DOHH2 (cell line): ENCODE measurements around the gene CFAP61.

Experiments used
- CTCF ChIP-seq: fragments of 200-600 bp; sonication (generic); IDR thresholded peaks from one replicate; pipeline ENCODE4 v1.5.1; 2014; ENCODE audit warnings: antibody characterized with exemption, mild to moderate bottlenecking, low read depth, low read length; ENCODE audit not compliant: poor library complexity, severe bottlenecking
- EZH2phosphoT487 ChIP-seq: fragments of 200-600 bp; sonication (generic); IDR thresholded peaks from 2 replicates; pipeline ENCODE4 v1.6.1; 2017; ENCODE audit warnings: borderline replicate concordance, mild to moderate bottlenecking, antibody characterized with exemption, low read length, moderate library complexity, mixed read lengths

GRCh38 chr20:20248620-20249200 lies 196.4 kb downstream of the CFAP61 start:
- TF ChIP-seq CTCF (no peak), EZH2phosphoT487 (no peak)
